Measurements from ENCODE around the gene KCNIP1.

Gene KCNIP1

GRCh38 chr5:170633235-170634081 lies 129.6 kb downstream of the KCNIP1 start:
- Histone ChIP-seq H3K79me1 (ENCODE audit: low read length) (no peaks in the 10 kb centered on the region), H3K4me3 (ENCODE audit: low read length) (peak overlapping the region; percentile 51), H3K56ac (ENCODE audit: low read length) (peak overlapping the region; percentile 93), H3K9ac (ENCODE audit: low read length) (peak overlapping the region; percentile 76), H3K4ac (ENCODE audit: low read depth, low read length) (no peak overlapping the region), H2BK120ac (ENCODE audit: low read depth, low read length) (no peak overlapping the region), H4K8ac (ENCODE audit: low read depth, low read length) (no peak overlapping the region), H3K18ac (ENCODE audit: low read length) (no peak overlapping the region), H3K79me2 (ENCODE audit: control insufficient read depth, insufficient read depth, low read length) (no peaks in the 10 kb centered on the region), H3K27me3 (ENCODE audit: insufficient read depth, low read length, poor library complexity) (no peaks in the 10 kb centered on the region), H3K36me3 (ENCODE audit: control insufficient read depth, insufficient read depth, low read length) (no peaks in the 10 kb centered on the region), H2AK5ac (ENCODE audit: low read length) (no peak overlapping the region), H3K4me1 (ENCODE audit: control insufficient read depth, low read depth, low read length) (peaks cover 8% of the 10 kb centered on the region), H2BK5ac (ENCODE audit: low read length) (peak overlapping the region; percentile 43), H2BK15ac (replicated peaks; ENCODE audit: low read depth) (no peak overlapping the region), H3K27ac (ENCODE audit: low read depth, low read length) (peak overlapping the region; percentile 42), H4K5ac (ENCODE audit: low read length) (no peak overlapping the region), H3K23ac (ENCODE audit: low read length) (no peak overlapping the region), H3K4me2 (ENCODE audit: low read length) (peak overlapping the region; percentile 94)
- no CpG with 5 or more reads among the region's 25 CpGs for WGBS (ENCODE audit: extremely low coverage, insufficient coverage, low lambda C conversion rate)
- DNase-seq = peak; percentile 82

GRCh38 chr5:170634256-170634990 lies 130.6 kb downstream of the KCNIP1 start:
- H4K5ac ChIP-seq (ENCODE audit: low read length) = no peak overlapping the region
- H3K4me3 ChIP-seq (ENCODE audit: low read length) = no peak overlapping the region
- H3K4ac ChIP-seq (ENCODE audit: low read depth, low read length) = no peak overlapping the region
- no peaks in the 10 kb centered on the region for H3K36me3 ChIP-seq (ENCODE audit: control insufficient read depth, insufficient read depth, low read length)
- no peak overlapping the region for H3K23ac ChIP-seq (ENCODE audit: low read length)
- DNase-seq = peak; percentile 11
- no peaks in the 10 kb centered on the region for H3K27me3 ChIP-seq (ENCODE audit: insufficient read depth, low read length, poor library complexity)
- no peak overlapping the region for H3K4me2 ChIP-seq (ENCODE audit: low read length)
- no peak overlapping the region for H2AK5ac ChIP-seq (ENCODE audit: low read length)
- no peaks in the 10 kb centered on the region for H3K79me2 ChIP-seq (ENCODE audit: control insufficient read depth, insufficient read depth, low read length)
- no peak overlapping the region for H3K18ac ChIP-seq (ENCODE audit: low read length)
- no peak overlapping the region for H2BK15ac ChIP-seq (replicated peaks; ENCODE audit: low read depth)
- no peak overlapping the region for H2BK5ac ChIP-seq (ENCODE audit: low read length)
- WGBS (ENCODE audit: extremely low coverage, insufficient coverage, low lambda C conversion rate) = no CpG with 5 or more reads among the region's 6 CpGs
- no peak overlapping the region for H3K56ac ChIP-seq (ENCODE audit: low read length)
- H3K27ac ChIP-seq (ENCODE audit: low read depth, low read length) = no peak overlapping the region
- H4K8ac ChIP-seq (ENCODE audit: low read depth, low read length) = no peak overlapping the region
- H2BK120ac ChIP-seq (ENCODE audit: low read depth, low read length) = no peak overlapping the region
- H3K79me1 ChIP-seq (ENCODE audit: low read length) = no peaks in the 10 kb centered on the region
- H3K4me1 ChIP-seq (ENCODE audit: control insufficient read depth, low read depth, low read length) = peaks cover 8% of the 10 kb centered on the region
- H3K9ac ChIP-seq (ENCODE audit: low read length) = no peak overlapping the region

GRCh38 chr5:170635706-170636105 lies 131.9 kb downstream of the KCNIP1 start:
- Histone ChIP-seq H3K9ac (ENCODE audit: low read length) (no peak overlapping the region), H3K4ac (ENCODE audit: low read depth, low read length) (no peak overlapping the region), H2BK5ac (ENCODE audit: low read length) (no peak overlapping the region), H3K4me1 (ENCODE audit: control insufficient read depth, low read depth, low read length) (peaks cover 8% of the 10 kb centered on the region), H3K27ac (ENCODE audit: low read depth, low read length) (no peak overlapping the region), H3K79me2 (ENCODE audit: control insufficient read depth, insufficient read depth, low read length) (no peaks in the 10 kb centered on the region), H4K8ac (ENCODE audit: low read depth, low read length) (no peak overlapping the region), H2BK120ac (ENCODE audit: low read depth, low read length) (no peak overlapping the region), H2BK15ac (replicated peaks; ENCODE audit: low read depth) (no peak overlapping the region), H3K79me1 (ENCODE audit: low read length) (no peaks in the 10 kb centered on the region), H3K27me3 (ENCODE audit: insufficient read depth, low read length, poor library complexity) (no peaks in the 10 kb centered on the region), H3K18ac (ENCODE audit: low read length) (no peak overlapping the region), H3K23ac (ENCODE audit: low read length) (no peak overlapping the region), H3K36me3 (ENCODE audit: control insufficient read depth, insufficient read depth, low read length) (no peaks in the 10 kb centered on the region), H4K5ac (ENCODE audit: low read length) (no peak overlapping the region), H3K4me2 (ENCODE audit: low read length) (no peak overlapping the region), H3K4me3 (ENCODE audit: low read length) (no peak overlapping the region), H2AK5ac (ENCODE audit: low read length) (no peak overlapping the region), H3K56ac (ENCODE audit: low read length) (no peak overlapping the region)
- WGBS (ENCODE audit: extremely low coverage, insufficient coverage, low lambda C conversion rate) = no CpG with 5 or more reads among the region's 3 CpGs
- no peak for DNase-seq

DNA sequence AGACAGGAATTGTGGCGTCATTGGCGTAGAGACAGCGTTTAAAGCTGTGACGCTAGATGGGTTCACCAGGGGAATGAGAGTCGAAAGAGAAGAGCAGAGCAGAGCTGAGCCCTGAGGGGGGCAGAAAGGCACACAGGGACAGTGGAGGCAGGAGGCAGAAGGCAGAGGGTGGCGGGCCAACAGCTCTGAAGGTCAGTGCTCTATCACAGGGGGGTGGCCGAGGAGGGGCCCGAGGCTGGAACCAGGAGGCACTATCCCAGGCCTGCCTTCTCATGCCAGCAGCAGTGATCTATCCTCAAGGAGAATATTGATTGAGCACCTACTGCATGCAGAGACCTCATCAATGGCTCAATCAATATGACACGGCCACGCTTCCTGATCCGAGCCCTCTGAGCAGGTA lies 132.4 kb downstream of the KCNIP1 start:
- no peak overlapping the region for H3K4ac ChIP-seq (ENCODE audit: low read depth, low read length)
- no peak for DNase-seq
- H4K8ac ChIP-seq (ENCODE audit: low read depth, low read length) = no peak overlapping the region
- no peaks in the 10 kb centered on the region for H3K36me3 ChIP-seq (ENCODE audit: control insufficient read depth, insufficient read depth, low read length)
- no peak overlapping the region for H2BK120ac ChIP-seq (ENCODE audit: low read depth, low read length)
- no peak overlapping the region for H3K56ac ChIP-seq (ENCODE audit: low read length)
- no peak overlapping the region for H4K5ac ChIP-seq (ENCODE audit: low read length)
- WGBS (ENCODE audit: extremely low coverage, insufficient coverage, low lambda C conversion rate) = no CpG with 5 or more reads among the region's 11 CpGs
- H3K4me2 ChIP-seq (ENCODE audit: low read length) = no peak overlapping the region
- no peaks in the 10 kb centered on the region for H3K79me2 ChIP-seq (ENCODE audit: control insufficient read depth, insufficient read depth, low read length)
- no peak overlapping the region for H2AK5ac ChIP-seq (ENCODE audit: low read length)
- H3K27me3 ChIP-seq (ENCODE audit: insufficient read depth, low read length, poor library complexity) = no peaks in the 10 kb centered on the region
- H3K9ac ChIP-seq (ENCODE audit: low read length) = no peak overlapping the region
- no peak overlapping the region for H2BK15ac ChIP-seq (replicated peaks; ENCODE audit: low read depth)
- no peaks in the 10 kb centered on the region for H3K79me1 ChIP-seq (ENCODE audit: low read length)
- H3K4me1 ChIP-seq (ENCODE audit: control insufficient read depth, low read depth, low read length) = peaks cover 8% of the 10 kb centered on the region
- no peak overlapping the region for H3K23ac ChIP-seq (ENCODE audit: low read length)
- no peak overlapping the region for H3K18ac ChIP-seq (ENCODE audit: low read length)
- H2BK5ac ChIP-seq (ENCODE audit: low read length) = no peak overlapping the region
- H3K4me3 ChIP-seq (ENCODE audit: low read length) = no peak overlapping the region
- H3K27ac ChIP-seq (ENCODE audit: low read depth, low read length) = no peak overlapping the region

DNA sequence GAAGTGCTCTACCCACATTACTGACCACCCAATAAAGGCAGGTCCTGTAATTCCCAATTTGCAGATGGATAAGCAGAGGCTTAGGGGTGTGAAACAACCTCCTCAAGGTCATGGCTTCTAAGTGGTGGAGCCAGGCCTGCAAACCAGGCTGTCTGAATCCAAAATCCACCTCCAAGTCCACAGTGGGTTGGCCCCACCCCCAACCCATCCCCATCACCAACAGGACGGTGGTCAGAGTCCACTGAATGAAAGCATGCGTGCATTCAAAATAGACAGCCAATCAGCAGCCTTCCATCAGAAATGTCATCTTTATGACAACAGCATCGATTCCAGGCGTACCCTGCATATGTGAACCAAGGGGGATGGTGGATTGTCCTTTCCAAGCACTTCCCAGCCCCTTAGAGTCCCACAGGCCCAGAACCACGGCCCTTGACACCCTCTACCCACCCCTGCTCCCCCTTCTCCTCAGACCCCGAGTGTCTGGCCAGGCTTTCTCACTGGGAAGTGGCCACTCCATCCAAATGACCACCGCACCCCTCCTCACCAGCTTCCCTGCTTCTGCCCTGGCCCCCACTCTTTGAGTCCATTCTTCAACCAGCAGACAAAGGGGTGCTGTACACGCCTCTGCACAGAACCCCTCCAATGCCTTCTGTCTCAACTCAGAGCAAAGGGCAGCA lies 133.1 kb downstream of the KCNIP1 start:
- WGBS (ENCODE audit: extremely low coverage, insufficient coverage, low lambda C conversion rate) = no CpG with 5 or more reads among the region's 8 CpGs
- Histone ChIP-seq H3K36me3 (ENCODE audit: control insufficient read depth, insufficient read depth, low read length) (no peaks in the 10 kb centered on the region), H4K5ac (ENCODE audit: low read length) (no peak overlapping the region)

More for the DNA sequence above, 133.1 kb downstream of the KCNIP1 start:
- no peak overlapping the region for H4K8ac ChIP-seq (ENCODE audit: low read depth, low read length)
- no peak overlapping the region for H3K27ac ChIP-seq (ENCODE audit: low read depth, low read length)
- no peak overlapping the region for H3K4me3 ChIP-seq (ENCODE audit: low read length)
- DNase-seq = no peak
- H3K79me2 ChIP-seq (ENCODE audit: control insufficient read depth, insufficient read depth, low read length) = no peaks in the 10 kb centered on the region
- H3K4me2 ChIP-seq (ENCODE audit: low read length) = no peak overlapping the region
- no peak overlapping the region for H2BK15ac ChIP-seq (replicated peaks; ENCODE audit: low read depth)
- H3K18ac ChIP-seq (ENCODE audit: low read length) = no peak overlapping the region
- no peak overlapping the region for H2AK5ac ChIP-seq (ENCODE audit: low read length)
- H3K9ac ChIP-seq (ENCODE audit: low read length) = no peak overlapping the region
- no peak overlapping the region for H3K23ac ChIP-seq (ENCODE audit: low read length)
- no peaks in the 10 kb centered on the region for H3K79me1 ChIP-seq (ENCODE audit: low read length)
- H2BK5ac ChIP-seq (ENCODE audit: low read length) = no peak overlapping the region
- H3K4me1 ChIP-seq (ENCODE audit: control insufficient read depth, low read depth, low read length) = peaks cover 8% of the 10 kb centered on the region
- no peak overlapping the region for H2BK120ac ChIP-seq (ENCODE audit: low read depth, low read length)
- H3K27me3 ChIP-seq (ENCODE audit: insufficient read depth, low read length, poor library complexity) = no peaks in the 10 kb centered on the region
- H3K4ac ChIP-seq (ENCODE audit: low read depth, low read length) = no peak overlapping the region
- H3K56ac ChIP-seq (ENCODE audit: low read length) = no peak overlapping the region
